GM21737 (cell line): ENCODE results near the gene PLAC9.

ENCODE experiments used
- ATAC-seq: cut with Tn5 transposase; IDR thresholded peaks from one replicate; pipeline ENCODE4 v1.9.1; 2021; ENCODE audit warnings: mild to moderate bottlenecking, moderate library complexity; ENCODE audit not compliant: unreplicated experiment

Gene PLAC9

DNA sequence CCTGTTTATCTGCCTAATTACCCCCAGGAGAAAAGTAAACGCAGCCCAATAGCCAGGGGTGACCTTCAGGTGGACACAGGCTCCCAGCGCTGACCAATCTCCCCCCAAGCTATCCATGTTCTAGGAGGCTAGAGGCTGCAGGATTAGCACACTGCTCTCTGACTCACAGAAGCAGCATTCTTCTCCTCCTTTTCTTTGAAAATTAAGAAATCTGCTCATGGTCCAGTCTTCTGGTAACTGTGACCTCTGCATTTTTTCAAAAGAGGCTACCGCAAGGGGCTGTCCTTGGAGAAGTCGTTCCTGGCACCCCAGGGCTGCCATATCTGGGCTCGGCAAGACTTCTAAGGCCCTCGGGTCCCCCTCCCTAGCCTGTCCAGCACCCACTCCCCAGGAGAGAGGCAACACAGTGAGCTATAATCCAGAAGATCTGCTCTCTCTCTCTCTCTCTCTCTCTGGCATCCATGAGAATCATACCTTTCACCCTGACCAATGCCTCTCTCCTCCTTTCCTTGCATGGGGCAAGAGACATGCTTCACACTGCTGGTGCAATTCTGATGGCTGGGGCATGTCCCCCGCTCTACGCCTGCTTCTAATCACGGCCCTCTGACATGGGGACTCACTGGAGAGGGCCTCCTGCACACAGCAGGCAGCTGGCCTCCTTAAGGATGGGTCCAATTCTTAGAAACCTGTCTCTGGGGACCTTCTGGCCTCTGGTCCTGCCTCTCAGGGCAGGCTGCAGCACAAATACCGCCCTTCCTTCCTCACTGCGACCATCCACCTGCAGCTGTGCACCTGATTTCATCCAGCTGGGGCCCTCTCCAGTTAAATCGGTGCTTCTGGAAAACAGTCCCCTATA is 45.5 kb downstream of the PLAC9 start:
- no peak for ATAC-seq

DNA sequence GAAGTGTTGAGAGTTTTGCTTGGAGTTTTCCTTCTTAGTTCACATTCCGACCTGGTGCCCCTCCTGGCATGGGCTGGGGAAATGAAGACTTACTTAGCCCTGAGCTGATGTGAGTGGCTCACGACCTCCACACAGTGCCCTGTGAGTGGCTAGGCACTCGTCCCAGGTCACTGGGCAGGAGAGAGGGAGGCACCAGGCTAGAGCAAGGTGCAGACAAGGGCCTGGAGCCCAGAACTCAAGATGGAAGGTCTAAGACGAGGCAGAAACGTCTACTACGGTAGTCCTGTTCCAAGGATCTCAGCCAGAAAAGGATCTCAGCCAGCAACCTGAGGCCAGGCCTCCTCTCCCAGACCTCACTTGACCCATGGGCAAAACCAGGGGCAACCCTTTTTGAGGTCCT is 50.5 kb downstream of the PLAC9 start:
- ATAC-seq, result no peak

DNA sequence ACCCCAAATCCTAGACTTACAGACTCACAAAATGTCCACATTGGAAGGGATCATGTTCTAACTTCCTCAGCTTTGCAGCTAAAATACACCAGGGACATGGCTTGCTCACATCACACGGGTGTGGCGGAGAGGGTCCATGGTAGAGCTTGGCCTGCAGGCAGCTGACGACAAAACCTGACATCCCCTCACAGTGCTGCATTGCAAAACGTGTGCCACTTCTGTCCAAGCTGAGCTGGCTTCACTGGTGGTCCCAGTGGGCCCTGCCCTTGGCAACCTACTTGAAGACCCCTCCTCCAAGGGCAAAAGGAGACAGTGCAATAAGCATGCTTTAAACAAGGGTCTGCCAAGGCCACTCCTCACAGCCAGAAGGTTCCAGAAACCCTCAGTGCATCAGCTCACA is 50.9 kb downstream of the PLAC9 start:
- ATAC-seq, result no peak

DNA sequence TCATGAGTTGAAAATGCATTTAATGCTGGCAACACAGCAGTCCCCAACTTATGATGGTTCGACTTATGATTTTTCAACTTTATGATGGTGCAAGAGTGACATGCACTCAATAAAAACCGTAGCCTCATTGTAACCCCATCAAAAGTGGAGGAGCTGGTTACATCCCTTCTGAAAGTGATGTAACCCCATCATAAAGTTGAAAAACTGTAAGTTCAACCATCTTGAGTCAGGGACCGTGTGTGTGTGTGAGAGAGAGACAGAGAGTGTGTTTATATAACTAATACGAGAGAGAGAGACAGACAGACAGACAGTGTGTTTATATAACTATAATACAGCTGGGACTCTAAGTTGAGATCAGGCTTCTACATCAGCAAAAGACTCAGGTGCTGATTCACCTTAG is 51.8 kb downstream of the PLAC9 start:
- no peak for ATAC-seq

DNA sequence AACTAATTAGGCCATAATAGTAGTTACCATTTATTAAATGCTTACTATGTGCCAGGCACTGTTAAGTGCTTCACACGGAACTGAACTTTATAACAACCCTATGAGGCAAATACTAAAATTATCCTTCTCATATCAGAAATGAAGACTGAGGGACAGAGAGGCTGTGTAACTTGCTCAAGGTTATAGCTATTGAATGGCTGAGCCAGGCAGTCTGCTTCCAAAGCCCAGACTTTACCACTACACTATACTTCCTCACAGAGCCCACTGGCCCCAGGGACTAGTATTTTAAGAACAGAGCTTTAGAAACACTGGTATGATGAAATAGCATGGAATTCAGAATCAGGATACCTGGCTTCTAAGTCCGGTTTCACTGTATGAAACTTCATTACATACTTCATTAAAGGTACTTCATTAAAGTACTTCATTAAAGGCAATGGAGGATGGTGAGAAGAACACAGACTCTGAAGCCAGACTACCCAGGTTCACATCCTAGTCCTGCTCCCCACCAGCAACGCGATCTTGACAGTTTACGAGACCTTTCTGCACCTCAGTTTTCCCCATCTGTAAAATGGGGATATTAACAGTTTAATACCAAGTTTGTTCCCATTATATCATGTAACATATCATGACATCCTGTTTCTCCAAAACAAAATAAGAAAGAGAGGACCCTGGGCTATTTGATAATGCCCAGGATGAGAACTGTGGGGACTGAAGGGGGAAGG is 53.2 kb downstream of the PLAC9 start:
- ATAC-seq, result no peak

DNA sequence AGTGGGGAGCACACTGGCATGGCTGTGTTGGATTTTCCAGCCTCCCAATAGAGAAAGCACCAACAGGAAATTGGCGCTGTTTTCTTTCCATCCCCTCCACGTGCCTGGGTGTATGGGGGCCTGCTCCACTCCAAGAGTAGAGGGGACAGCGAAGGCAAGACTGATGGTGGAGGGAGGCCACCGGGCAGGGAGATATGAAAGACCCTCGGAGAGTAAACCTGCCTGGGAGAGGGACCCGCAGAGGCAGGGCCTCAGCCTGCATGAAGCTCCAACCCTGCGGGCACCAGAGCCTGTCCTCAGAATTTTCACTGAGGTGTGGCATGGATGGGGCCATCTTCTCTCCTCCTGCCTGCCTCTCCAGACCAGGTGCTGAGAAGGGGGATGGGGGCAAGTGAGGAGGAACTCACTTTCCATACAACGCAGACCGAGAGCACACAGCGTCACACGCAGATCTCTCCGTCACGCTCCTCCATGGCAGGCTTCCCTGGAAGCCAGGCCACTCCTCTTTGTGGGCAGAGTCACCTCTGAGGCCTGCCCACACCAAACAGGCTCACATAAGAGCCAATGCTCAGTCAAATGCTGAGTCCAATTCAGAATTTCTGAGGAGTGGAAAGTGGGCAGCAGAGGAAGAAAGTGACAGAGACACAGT is 54.0 kb downstream of the PLAC9 start:
- ATAC-seq, result no peak

DNA sequence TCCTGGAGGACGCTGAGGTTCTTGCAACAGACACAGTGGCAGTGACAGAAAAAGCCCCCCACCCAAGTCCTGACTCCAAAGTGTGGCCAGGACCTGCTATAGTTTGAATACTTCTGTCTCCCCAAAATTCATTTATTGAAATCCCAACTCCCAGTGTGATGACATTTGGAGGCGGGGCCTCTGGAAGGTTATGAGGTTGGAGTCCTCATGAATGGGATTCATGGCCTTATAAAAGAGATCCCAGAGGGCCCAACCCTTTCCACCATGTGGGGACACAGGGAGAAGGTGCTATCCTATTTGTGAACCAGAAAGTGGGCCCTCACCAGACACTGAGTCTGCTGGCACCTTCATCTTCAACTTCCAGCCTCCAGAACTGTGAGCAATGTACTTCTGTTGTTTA is 54.5 kb downstream of the PLAC9 start:
- no peak for ATAC-seq

DNA sequence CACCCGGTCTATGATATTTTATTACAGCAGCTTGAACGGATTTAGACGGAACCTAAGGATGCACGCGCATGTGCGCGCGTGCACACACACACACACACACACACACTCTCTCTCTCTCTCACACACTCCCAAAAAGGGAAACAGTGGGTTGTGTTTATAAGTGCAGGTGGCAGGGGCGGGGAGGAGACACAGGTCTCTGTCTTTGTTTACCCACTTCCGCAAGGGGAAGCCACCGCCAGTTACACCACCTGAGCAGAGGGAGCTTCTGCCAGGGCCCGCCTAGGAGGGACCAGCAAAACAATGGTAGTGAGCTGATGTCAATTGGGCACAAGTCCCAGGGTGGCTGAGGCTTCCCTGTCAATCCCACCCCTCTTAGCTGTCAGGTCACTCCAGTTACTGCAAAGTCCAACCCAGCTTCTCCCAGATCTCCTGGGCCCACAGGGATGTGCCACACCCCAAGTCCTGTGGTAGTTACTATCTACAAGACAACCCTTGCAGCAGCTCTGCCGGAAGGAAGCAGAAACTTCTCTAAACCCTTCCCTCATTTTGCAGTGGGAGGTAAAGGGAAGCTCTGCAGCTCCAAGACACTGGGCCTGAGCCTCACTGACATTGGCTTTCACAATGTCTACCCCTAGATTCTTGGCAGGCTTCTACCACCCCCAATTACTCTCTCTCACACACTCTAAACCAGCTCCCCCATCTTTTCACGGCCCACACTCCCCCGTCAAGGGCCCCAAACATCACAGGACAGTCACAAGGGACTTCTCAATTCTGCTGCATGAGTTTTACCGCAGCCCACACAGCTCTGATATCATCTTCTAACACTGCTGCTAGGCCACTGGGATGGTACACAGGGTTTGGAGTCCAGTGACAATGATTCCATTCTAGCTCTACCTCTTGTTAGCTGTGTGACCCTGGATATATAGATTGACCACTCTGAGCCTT is 55.2 kb downstream of the PLAC9 start:
- peak; percentile 89 for ATAC-seq

DNA sequence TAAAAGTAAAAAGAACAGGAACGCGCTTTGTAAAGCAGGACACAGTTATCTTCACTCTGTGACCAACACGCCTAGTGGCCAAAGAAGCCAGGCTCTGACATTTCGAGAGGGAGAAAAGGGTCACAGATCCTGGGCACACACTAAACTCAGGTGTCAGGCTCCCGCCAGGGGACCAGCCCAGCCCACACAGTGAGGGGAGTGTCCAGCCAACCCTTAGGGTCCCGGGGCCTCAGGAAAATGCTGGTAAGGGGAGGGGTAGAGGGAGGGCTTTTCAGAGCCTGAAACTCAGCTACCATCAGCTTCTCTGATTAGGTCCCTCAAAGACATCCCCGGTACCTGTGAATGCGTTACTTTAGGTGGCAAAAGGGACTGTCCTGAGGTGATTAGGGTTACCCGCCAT is 56.2 kb downstream of the PLAC9 start:
- no peak for ATAC-seq

DNA sequence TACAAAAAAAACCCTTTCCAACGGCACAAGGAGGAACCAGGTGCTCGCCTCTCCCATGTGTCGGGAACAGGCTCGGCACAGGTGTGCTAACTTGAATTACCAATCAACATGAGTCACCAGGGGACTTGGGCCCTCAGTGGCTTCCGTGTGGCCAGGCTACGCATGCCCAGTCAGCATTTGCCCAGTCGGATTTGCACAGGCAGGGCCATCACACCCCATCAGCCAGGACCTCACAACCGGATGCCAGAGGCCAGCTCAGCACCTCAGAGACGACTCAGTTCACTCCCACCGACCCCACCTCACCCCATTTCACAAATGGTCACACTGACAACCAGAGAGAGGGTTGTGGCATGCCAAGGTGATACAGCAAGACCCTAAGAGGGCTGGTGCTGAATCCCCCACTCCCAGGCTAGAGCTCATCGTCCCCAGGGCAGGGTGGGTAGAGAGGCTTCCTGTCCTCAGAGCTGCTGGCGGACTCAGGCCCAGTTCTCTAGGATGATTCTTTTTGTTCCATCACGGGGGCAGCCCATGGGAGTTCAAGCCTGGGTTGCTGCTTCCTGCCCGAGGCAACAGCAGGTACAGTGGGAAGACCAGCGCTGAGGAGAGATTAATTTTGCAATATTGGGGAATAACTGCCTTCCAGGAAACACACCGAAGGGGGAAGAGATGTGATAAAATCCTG is 59.2 kb downstream of the PLAC9 start:
- no peak for ATAC-seq

DNA sequence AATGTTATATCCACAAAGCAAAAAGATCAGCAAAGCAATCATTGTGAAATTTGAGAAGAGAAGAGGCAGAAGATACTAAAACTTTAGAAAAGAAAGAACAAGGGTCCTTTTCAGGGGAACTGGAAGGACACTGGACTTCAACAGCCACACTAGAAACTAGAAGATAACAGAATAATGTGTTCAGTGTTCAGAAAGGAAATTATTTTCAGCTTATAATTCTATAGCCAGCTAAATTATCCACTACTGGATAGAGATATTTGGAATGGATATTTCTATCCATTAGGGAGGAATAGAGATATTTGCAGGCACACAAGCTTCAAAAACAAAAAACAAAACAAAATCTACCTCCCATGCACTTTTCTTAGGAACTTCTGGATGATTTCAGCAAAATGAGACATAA is 60.0 kb downstream of the PLAC9 start:
- no peak for ATAC-seq

DNA sequence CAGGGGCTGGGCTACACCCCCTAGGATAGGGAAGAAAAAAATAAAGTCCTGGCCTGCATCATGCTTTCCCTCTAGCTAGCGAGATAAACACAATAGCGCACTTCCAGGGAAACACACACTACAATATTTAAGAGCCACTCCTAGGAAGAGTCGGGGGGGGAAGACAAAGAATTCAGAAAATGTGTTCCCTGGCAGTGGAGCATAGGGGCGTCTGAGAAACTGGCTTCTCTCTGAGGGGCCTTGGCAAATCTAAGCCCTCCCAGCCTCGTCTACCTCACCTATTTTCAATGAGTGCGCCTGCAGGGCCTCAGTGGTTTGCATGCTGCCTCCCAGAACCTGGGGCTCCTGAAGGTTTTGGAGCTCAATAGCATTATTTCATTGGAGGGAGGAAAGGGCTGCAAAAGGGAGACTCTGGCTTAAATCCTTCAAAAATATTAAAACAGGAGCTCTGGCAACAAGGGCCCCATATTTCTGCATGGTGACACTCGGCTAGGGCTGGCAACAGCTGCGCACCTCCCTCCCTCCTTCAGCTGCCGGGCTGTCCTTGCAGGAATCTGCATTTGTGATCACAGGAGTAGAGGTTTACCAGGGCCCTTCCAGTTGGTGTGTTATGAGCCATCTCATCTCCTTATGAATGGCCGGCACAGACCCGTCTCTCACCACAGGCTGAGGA is 62.0 kb downstream of the PLAC9 start:
- ATAC-seq, result no peak
